NCI-H2227 treated with DMSO at 0.1 percent for 48 hours (cell line): ENCODE measurements around the gene PPID.
A peak's percentile ranks its signal among the peaks of the same experiment; 100 is the strongest.
"Not testable (repeated sequence)": the region's sequence is repeated elsewhere in the genome, so short reads cannot be mapped to it uniquely, and the experiment has no call there.

Source experiments
- DNase-seq: peaks from one replicate; lab custom pipeline; 2025; lab: John Stamatoyannopoulos, UW

Gene PPID

DNA sequence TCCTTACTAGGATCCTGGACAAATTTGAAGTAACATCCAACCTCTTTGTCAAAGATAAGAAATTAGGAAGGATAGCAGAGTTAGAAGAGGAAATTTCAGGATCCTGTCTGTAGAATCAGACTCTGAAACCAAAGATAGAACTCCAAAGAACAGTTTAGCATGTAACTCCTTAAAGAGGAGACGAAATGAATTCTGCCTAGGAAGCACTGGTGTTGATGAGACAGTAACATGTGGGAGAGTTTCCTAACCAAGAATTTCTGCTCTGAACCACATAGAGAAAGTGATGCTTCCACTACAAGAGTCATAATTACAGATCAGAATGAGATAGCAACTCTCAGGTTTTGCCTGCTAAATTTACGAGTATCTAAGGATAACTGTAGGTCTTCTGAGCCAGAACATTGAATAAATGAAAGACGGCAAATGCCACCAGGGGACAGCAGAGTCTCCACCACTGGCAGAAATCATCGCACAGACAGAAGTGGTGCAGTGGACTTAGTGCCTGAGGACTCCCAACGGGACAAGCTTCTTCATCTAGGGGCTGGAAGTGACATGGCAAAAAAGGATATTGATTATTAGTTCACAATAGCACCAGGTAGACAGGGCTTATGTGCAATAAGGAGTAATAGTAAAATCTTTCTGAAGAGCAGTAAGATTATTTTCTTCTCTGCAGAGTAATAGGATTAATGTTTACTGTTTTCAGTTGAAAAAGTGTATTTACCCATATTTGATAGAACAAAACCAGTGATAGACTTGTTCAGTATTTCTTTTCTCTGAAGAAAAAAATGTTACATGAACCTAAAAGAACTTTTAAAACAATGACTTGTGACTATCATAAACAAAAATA lies 6.7 kb upstream of the PPID start:
- peak; percentile 43 for DNase-seq

DNA sequence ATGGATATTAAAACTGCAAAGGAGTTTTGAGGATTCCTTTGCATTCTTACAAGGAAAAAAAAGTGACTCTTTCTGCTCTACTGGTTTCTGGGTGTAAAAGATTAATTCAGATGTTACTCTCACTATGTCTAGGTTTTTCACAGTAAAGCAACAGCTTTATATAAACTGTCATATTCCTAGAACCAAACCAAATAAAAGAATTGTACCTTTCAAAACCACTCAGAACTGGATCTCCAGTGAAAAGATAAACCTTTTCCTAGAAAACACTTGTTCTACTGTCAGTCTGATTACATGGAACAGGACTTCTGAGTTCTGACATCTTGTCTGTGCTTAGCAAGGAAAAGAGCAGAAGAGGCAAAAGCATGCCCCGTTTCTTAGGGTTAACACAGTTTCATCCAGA lies 5.0 kb upstream of the PPID start:
- DNase-seq: no peak

DNA sequence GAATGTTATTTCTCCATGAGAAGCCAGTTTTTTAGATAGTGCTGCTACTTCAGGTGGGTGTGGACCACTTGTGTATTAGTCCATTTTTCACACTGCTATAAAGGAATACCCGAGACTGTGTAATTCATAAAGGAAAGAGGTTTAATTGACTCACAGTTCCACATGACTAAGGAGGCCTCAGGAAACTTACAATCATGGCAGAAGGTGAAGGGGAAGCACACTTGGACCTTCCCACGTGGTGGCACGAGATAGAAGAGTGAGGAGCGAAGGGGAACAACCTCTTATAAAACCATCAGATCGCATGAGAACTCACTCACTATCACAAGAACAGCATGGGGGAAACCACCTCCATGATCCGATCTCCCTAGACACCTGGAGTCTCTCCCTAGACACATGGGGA lies 3.4 kb upstream of the PPID start:
- DNase-seq: no peak

DNA sequence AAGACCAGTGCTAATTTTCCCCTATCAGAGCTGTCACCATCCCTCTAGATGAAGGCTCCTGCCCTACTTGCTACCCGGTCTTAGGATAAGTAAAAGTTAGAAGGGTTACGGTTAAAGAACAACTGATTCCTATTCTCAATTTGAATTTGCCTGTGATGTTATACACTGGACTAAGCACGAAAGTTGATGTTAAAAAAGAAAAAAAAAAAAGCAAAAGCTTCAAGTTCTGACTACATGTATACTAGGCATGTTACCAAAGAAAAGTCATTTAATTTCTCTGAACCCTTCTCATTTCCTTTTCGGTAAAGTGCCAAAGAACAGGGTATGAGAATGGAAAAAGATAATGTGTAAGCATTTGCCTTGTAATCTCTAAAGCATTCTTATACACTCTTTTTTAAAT lies 1.4 kb upstream of the PPID start:
- no peak for DNase-seq

DNA sequence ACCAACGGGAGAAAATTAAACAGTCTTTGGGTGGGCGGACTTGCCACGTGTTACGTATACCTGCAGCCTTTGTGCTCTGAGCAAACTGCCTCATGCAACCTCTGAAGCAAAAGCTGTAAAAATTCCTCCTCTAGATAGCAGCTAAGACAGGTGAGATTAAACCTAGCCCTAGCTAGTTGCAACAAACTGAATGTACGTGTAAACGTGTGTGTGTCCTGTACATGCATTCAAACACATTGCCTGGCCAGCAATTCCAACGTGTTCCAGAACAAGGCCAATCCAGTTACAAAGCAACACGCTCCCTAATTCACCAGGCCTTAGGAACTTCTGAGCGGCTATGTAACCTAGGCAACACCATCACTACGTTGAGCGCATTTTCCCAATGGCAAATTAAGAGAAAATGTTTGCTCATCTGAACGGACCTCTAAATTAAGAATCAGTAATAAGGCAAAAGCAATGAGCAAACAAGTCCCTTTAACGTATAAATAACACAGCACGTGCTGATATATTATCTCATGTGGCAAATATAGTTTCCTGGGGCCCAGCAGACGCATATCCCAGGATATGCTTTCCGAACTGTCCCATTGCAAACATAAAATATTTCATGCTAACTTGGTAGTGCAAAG lies 792 bp downstream of the PPID start:
- peak; percentile 25 for DNase-seq

DNA sequence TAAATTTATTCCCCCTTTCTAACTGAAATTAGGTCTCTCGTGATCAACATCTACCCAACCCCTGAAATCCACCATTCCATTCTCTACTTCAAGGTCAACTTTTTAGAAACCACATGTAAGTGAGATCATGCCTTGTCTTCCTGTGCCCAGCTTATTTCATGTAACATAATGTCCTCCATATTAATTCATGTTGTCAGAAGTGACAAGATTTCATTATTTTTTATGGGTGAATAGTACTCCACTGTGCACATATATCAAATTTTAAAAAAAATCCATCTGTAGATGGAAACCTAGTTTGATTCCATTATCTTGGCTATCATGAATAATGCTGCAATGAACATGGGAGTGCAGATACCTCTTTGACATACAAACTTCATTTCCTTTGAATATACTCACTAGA lies 1.5 kb downstream of the PPID start:
- DNase-seq: no peak

DNA sequence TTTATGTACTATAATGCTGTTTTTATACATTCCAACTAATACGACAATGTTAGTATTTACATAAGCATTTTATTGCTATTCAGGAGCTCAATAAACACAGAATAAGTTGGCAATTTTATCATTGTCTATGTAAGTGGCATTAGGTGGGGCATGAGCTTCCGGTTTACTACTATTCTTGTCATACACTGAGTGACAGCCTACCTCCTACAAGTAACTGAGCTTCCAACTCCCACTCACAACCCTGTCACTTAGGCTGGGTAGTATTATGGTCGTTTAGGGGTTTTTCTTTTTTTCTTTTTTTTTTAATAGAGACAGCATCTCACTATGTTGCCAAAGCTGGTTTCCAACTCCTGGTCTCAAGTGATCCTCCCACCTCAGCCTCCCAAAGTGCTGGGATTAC lies 7.4 kb downstream of the PPID start:
- no peak for DNase-seq

DNA sequence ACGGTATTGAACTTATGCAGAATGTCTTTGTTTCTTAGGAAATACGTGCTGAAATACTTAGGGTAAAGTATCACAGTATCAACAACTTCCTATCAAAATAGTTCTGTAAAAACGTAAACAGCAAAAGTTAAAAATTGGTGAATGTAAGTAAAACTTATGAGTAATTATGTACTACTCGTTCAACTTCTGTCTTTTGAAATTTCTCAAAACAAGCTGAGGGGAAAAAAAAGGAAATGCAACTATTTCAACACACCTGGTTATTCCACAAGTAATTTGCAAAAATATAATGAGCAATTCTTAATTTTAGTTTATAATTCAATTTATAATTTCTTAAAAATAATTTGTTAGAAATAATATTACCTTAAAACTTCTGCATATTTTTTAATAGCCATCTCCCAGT lies 8.3 kb downstream of the PPID start:
- DNase-seq: no peak

DNA sequence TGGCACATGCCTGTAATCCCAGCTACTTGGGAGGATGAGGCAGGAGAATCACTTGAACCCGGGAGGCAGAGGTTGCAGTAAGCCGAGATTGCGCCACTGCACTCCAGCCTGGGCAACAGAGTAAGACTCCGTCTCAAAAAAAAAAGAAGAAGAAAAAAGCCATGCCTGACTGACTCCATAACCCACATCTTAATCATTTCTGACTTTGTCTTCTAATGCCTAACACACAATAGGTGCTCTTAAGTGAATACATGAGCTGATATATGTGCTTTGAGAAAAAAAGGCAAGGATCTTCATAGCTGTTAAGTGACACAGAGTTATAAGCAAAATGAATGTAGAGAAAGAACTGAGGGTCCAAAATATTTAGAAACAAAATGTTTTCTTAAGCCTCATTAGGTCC lies 10.6 kb downstream of the PPID start:
- not testable (repeated sequence) for DNase-seq

DNA sequence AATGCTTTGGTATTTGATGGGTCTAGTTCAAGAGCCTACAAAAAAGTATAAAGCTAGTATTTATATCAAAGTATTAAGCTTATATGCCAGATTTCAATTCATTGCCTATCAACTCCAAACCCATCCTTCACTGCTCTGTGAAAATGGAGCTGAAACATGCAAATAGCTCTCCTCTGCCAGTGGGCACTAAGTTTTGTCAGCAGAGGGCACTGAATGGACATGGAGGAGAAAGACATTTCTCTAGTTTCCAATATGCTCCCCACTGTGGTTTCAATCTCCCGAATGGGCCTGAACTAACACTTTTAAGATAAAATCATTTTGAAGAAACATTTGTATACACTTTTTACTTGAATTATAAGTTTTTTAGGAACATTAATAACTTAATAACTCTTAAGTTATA lies 12.4 kb downstream of the PPID start:
- no peak for DNase-seq

DNA sequence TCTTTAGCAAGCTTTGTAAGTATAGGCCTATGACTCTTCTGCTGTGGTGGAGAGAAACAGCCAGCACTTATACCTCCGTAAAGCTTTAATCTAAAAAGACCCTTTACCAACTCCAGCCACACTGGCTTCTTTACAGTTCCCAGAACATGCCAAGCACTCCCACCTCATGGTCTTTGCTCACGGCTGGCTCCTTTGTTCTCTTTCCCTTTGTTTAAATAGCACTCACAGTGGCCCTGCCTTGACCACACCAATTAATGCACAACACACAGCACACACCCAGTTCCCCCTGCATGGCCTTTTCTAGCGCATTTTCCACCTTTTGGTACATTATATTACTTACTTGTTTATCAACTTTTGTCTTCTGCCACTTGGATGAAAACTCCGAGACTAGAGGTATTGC lies 18.9 kb downstream of the PPID start:
- DNase-seq: no peak

DNA sequence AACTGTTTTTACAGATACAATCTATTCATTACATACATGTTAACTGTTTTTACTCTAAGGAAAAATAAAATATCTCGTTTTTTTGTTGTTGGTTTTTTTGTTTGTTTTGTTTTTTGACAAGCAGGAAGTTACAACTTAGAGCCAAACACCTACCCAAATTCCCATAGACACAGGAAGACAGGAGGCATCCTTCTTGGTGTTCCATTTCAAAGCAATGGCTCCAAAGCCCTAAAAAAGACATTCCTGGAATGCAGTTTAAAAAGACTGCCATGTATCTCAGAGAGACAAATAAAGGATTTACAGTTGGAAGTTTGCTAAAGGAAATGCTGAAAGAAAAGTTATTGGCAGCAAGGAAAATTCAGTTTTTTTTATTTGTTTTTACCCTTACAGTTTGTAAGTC lies 34.4 kb downstream of the PPID start:
- no peak for DNase-seq

DNA sequence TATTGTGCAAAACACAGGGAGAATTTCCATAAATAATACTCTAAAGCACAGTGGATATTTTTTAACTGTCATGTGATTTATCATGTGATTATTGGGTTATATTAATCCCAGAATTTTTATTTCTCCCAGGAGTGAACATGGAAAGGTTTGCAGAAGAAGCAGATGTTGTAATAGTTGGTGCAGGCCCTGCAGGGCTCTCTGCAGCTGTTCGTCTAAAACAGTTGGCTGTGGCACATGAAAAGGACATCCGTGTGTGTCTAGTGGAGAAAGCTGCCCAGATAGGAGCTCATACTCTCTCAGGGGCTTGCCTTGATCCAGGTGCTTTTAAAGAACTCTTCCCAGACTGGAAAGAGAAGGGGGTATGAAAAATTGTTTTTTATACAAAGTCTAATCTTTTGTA lies 41.1 kb downstream of the PPID start:
- no peak for DNase-seq

DNA sequence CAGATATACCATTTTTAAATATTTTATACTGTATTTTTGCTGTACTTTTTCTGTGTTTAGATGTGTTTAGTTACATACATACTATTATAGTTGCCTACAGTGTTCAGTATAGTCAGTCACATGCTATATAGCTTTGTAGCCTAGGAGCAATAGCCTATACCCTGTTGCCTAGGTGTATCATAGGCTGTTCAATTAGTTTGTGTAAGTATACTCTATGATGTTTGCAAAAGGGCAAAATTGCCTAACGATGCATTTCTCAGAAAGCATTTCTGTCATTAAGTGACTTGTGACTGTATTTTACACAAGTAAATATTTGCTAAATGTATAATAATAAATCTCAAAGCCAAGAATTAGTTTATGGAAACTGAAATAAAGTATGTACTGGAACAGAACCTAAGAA lies 41.6 kb downstream of the PPID start:
- DNase-seq: no peak

DNA sequence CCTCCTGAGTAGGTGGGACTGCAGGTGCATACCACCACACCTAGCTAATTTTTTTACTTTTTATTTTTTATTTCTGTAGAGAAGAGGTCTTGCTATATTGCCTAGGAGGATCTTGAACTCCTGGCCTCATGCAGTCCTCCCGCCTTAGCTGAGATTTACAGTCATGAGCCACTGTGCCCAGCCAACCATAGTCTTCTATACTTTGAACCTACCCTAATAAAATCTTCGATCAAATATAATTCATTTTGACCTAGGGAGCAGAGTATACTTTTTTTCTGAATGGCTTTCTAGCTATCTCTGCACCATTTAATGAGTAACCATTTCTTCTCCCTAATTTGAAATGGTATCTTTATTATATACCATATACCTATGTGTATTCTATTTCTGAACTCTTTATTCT lies 44.4 kb downstream of the PPID start:
- DNase-seq: no peak

DNA sequence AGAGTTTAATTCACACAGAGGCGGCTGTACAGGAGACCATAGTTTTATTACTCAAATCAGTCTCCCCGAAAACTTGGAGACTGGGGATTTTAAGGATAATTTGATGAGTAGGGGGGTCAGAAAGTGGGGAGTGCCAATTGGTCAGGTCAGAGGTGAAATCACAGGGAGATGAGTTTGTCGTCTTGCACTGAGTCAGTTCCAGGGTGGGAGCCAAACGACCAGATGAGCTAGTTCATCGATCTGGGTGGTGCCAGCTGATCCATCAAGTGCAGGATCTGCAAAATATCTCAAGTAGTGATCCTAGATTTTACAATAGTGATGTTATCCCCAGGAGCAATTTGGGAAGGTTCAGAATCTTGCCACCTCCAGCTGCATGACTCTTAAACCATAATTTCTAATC lies 47.1 kb downstream of the PPID start:
- no peak for DNase-seq

DNA sequence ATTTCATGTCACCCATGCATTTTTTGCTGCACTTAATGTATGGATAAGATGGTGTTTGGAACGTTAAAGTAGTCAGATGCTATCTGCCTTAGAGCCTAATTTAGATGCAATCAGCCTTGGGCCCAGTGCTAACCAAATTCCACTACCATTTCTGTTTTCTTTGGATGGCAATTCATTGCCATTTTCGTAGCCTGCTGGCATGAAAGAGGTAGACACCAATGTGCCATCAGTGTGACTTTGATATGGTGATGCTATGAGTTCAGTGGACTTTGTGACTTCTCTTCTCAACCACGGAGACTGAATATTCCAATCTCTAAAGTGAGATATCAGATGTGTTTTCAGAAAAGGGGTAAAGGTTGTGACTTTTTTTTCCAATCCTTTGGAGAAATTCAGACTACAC lies 49.6 kb downstream of the PPID start:
- no peak for DNase-seq

DNA sequence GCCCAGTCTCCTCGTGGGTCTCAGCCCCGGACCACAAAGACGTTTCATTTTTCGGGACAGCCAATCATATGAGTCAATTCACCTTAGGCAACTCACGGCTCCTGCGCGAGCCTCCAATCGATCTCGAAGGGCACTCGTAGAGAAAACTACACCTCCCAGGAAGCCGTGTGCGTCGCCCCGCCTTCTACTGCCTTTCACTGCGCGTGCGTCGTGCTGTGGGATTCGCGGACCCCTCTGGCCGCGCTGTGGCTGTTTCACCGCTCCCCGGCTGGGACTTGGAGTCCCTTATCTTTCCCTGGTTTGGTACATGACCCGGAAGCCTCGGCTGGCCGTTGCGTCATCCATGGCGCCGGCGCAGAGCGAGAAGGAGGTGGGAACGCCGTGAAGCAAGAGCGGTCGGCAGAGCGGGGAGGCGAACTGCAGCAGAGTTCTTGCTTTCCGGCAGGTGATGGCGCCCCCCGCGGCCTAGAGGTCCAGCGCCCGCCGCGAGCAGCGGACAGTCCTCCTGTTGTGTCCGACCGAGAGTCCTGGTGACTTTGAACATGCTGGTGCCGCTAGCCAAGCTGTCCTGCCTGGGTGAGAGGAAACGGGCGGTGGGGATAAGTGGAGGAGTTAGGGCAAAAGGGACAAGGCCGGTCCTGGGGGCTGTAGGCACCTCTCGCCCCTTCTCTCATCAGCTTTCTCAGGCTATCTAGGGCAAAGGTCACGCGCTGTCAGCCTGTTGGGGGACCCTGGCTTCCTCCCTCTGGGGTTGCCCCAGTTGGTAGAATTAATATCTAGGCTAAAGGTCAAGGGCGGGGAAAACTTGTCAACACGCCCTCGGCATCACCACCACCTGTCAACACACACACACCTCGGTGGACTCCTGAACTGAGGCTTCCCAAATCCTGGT lies 51.0 kb downstream of the PPID start, which contains the start of gene ETFDH:
Gene ETFDH (plus strand): TSS at position 382 of the 892 bp plus-strand sequence. CDS start 161 bp downstream, at position 543.
- DNase-seq: peak; percentile 94

DNA sequence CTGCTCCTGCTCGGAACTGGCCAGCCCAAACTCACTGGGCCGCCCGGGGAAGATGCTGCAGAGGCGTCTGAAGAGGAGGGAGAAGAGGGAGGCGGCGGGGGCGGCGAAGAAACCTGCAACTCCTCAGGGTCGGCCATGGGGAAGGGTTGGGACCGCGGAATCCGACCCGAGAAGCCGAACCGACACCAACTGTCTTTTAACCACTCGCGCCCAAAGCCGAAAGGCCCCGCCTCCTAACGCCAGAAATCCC lies 51.6 kb downstream of the PPID start, which contains the start of gene C4orf46:
Gene C4orf46 (minus strand): TSS at position 223 of the 250 bp plus-strand sequence. CDS start 86 bp downstream, at position 137.
- no peak for DNase-seq

DNA sequence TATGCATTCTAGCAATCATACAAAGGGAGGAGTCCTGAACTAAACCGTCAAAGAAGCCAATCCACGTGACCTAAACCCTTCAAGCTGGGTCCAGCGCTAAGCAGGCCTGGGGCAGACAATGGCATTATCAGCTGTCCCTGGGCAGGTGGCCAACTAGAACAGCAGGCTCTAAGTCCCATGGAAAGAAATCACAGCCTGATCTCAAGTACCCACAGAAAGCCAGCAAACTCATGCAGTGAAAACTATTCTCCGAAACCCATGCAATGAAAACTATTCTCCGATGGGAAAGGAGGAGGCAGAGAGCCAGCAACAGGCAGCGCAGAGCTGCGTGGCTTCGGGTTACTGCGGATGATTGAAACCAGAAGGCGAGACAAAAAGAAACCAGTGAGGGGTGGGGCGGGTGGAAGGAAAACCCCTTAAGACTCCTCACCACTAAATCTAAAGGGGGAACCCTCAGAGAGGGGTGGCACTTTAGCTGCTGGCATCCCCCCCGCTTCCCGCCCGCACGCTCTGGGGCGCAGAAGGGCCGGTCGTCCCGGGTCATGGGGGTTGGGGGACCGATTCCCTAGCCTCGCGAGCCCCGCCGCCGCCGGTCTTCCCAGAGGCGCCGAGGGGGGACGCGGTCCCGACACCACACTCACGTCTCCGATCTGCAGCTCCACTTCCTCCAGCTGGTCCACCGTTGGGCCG lies 52.1 kb downstream of the PPID start:
- DNase-seq: peak; percentile 55

DNA sequence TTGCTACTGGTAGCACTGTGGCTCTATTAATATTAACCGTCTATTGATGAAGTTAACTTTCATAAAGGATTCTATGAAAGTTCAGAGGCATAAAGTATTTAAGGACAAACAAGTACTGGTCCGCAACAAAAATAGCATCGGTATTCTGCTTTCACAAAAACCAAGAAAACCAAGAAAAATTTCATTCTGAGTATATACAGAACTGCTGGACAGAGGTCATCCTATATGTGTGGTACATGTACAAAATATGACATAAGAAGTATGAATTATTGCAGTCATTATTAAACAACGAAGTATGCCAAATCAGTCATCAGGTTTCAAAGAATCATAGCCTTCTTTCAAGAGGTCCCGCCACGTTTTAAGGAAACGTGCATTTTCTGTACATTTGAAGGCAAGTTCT lies 53.9 kb downstream of the PPID start:
- DNase-seq: no peak

DNA sequence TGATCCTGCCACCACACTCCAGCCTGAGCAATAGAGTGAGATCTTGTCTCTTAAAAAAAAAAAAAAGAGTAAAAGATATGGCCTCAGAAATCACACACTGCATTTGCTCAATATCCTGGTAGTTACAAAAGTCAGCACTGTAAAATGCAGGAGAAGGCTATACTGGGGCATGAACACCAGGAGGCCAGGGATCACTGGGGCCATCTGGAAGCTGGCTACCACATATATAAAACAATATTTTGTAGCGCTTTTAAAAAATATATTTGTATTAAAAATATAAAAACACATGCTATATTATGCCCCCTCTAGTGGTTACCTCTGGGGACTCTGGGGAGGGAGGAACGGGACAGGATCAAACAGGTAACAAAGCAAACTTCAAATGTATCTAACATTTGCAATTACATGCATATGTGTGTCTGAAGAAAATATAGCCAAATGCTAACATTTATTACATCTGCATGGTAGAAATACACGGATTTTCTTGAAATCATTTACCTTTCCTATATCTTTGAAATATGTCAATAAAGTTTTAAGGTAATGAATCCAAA lies 55.5 kb downstream of the PPID start:
- DNase-seq: no peak
